Measurements from ENCODE around the gene RAC2.

RAC2 gene

DNA sequence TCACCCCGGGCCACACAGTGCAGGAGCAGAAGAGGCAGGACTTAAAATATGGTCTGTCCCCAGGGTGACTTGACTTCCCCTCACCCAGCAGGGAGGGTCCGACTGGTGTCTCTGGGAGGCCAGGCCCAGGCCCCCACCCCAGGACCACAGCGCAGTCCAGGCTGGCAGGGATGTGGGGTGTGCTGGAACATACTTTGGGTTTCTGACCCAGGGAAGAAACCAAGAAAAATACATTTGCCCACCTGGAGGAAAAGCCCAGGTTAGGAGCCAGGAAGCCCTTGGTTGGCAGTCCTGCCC, 61.2 kb downstream of the RAC2 start:
- TF ChIP-seq, protein P1, sequence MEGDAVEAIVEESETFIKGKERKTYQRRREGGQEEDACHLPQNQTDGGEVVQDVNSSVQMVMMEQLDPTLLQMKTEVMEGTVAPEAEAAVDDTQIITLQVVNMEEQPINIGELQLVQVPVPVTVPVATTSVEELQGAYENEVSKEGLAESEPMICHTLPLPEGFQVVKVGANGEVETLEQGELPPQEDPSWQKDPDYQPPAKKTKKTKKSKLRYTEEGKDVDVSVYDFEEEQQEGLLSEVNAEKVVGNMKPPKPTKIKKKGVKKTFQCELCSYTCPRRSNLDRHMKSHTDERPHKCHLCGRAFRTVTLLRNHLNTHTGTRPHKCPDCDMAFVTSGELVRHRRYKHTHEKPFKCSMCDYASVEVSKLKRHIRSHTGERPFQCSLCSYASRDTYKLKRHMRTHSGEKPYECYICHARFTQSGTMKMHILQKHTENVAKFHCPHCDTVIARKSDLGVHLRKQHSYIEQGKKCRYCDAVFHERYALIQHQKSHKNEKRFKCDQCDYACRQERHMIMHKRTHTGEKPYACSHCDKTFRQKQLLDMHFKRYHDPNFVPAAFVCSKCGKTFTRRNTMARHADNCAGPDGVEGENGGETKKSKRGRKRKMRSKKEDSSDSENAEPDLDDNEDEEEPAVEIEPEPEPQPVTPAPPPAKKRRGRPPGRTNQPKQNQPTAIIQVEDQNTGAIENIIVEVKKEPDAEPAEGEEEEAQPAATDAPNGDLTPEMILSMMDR (IDR thresholded peaks at IDR 0.05; ENCODE audit: low read depth, low read length), result no peak
- H3K4me3 ChIP-seq (ENCODE audit: low read depth, low read length), result no peak overlapping the region

DNA sequence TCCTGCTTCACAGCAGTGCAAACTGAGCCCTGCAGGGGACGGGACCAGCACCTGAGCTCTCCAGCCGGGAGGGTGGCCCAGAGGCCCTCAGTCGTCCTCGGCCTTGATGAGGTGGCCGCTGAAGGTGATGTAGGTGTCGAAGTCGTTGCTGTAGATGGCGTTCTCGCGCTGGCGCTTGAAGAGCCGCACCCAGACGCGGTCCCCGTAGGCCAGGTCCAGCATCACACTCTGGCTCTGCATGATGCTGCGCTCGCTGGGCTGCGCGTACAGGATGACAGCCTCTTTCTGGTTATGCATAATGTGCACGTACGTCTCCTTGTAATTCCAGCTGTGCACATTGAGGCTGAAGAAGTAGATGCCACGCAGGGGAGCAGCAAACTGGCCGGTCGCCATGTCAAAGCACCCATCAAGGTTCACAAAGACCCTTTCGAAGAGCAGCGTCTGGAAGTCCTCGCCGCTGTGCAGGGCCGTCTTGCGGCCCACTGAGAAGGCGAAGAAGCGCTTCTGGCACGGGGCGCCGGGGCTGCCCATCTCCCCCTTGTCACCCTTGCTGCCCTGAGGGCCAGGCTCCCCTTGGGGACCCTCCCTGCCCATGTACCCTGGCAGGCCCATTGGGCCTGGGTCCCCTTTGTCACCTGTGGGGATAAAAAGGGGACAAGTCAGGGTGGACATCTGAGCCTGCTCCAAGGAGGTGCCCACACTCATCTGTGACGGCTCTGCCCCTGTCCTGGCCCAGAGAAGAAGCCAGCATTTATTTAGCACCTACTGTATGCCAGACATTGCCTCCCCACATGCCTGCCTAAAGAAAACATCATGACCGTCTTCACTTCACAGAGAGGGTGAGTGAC, 61.7 kb downstream of the RAC2 start:
- no peak overlapping the region for H3K4me3 ChIP-seq (ENCODE audit: low read depth, low read length)
- TF ChIP-seq, protein P1 (IDR thresholded peaks at IDR 0.05; ENCODE audit: low read depth, low read length), result no peak

DNA sequence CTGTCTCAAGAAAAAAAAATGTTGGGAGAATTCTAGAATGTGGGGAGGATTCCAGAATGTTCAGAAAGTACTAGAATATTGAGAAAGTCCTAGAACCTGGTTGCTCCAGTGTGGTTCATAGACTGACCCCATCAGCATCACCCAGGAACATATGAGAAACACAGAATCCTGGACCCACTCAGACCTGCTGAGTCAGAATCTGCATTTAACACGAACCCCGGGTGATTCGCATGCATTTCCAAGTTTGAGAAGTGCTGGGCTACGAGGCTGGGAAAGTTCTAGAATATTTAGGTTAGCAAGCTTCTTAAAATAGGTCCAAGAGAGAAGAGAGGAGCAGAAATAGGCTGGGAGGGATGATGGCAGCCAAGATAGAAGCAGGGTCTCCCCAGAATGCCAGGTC, 62.4 kb downstream of the RAC2 start:
- TF ChIP-seq, protein P1 (IDR thresholded peaks at IDR 0.05; ENCODE audit: low read depth, low read length), result no peak
- no peak overlapping the region for H3K4me3 ChIP-seq (ENCODE audit: low read depth, low read length)

DNA sequence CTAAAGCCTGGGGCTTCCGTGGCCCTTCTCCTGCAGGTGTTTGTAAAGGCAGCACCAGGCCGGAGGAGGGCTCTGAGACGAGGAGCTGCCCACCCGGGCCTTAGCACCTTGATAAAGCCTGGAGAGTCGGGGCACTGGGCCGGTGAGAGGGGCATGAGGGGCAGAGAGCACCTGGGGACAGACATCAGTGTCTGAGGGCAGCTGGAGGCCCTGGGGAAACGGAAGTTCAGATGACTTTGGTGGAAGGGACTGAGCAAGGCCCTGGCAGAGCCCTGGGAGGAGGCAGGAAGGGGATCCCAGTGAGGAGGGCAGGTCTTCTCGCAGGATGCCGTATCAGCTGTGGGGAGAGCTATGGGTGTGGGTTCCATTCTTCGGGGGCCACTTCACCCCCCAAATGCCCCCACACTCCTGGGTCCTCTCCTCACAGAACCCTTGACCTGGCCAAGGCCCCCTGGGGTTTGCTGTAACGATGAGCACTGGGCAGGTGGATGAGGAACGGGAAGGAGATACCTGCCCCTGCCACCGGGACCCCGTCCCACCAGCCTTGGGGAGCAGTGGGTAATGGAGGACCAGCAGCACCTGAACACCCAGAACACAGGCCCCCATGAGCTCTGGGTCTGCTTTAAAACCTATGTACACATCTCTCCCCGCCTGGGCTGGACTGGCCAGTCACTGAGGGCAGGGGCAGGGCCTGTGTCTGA, 63.4 kb downstream of the RAC2 start:
- H3K4me3 ChIP-seq (ENCODE audit: low read depth, low read length), result no peak overlapping the region
- TF ChIP-seq, protein P1 (IDR thresholded peaks at IDR 0.05; ENCODE audit: low read depth, low read length), result no peak

DNA sequence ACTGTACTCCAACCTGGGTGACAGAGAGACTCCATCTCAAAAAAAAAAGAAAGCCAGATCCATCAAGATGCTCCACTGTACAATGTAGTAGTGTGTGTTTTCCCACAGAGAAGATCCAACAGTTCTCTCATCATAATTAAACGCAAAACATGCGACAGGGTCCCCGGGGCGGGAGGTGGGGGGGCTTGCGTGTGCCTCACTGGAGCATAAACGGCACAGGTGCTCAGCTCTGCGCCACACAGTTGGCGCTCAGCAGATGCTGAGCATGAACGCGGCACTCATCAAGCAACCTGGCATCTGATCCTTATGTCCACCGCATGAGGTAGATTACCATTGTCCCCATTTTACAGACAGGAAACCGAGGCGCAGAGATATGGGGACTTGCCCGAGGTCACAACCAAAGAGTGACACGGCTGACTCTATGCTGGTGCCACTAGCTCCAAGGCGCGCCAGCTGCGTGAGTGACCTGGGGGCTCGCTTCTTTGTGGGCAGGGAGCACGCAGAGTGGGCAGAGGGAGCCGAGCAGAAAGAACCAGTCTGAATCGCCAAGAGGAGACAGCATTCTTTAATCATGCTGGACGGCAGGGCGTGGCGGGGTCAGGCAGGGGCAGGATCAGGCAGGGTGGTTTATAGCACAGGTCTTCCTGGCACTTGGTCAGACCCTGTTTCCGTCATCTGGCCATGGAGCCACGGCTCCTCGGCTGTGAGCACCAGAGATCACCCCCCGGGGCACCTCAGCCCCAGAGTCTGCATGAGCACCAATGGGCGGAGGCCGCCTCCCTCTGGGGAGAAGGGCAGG, 64.2 kb downstream of the RAC2 start:
- TF ChIP-seq, protein P1 (IDR thresholded peaks at IDR 0.05; ENCODE audit: low read depth, low read length), result no peak

DNA sequence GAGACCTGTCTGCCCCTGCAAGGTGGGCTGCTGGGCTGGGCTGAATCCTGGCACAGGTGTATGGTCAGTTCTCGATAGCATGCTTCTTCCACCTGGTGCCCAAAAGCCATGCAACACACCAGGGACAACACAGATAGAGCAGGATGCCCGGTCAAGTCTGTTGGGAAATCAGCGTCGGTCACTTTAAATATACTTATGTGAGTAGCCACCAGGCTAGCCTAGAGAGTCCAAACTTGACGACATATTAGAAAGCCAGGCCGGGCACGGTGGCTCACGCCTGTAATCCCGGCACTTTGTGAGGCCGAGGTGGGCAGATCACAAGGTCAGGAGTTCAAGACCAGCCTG, 65.0 kb downstream of the RAC2 start:
- TF ChIP-seq, protein P1 (IDR thresholded peaks at IDR 0.05; ENCODE audit: low read depth, low read length), result no peak
- no peak overlapping the region for H3K4me3 ChIP-seq (ENCODE audit: low read depth, low read length)

More for the DNA sequence above, 64.2 kb downstream of the RAC2 start:
- no peak overlapping the region for H3K4me3 ChIP-seq (ENCODE audit: low read depth, low read length)
